Left kidney (tissue), 8 donors: ENCODE measurements around the gene C10orf67. TPM values are rescaled to one million over a fixed set of nuclear protein-coding genes. Genes with fewer than 3 reads are reported as not detected.
"Not testable (repeated sequence)": the region's sequence is repeated elsewhere in the genome, so short reads cannot be mapped to it uniquely, and the experiment has no call there.

Source experiments
- DNase-seq: peaks from one replicate; pipeline ENCODE4 v3.0.0-alpha.2; 2013
- long read RNA-seq, 8 donors: transcript quantifications; one replicate each; lab custom pipeline, GENCODE V29; 2026
- polyA plus RNA-seq: library from polyadenylated mRNA; unstranded; fragments of 120-200 nt; gene quantifications from one replicate; pipeline ENCODE4 v1.2.1, GENCODE V29; 2013; ENCODE audit not compliant: insufficient read length

C10orf67 gene
- polyA plus RNA-seq, result 2.7 TPM
- long read RNA-seq, donor 1, partial matches to known transcripts, result 5 of 5 reads
- long read RNA-seq, donor 1, other reads (novel, unspliced or antisense), result 0 of 5 reads
- long read RNA-seq, donor 2, result 0 reads
- long read RNA-seq, donor 3, result 0 reads
- long read RNA-seq, donor 4, result 0 reads
- long read RNA-seq, donor 5, result 0 reads
- long read RNA-seq, donor 6, result 0 reads
- long read RNA-seq, donor 7, result 0 reads
- long read RNA-seq, donor 8, result 0 reads

DNA sequence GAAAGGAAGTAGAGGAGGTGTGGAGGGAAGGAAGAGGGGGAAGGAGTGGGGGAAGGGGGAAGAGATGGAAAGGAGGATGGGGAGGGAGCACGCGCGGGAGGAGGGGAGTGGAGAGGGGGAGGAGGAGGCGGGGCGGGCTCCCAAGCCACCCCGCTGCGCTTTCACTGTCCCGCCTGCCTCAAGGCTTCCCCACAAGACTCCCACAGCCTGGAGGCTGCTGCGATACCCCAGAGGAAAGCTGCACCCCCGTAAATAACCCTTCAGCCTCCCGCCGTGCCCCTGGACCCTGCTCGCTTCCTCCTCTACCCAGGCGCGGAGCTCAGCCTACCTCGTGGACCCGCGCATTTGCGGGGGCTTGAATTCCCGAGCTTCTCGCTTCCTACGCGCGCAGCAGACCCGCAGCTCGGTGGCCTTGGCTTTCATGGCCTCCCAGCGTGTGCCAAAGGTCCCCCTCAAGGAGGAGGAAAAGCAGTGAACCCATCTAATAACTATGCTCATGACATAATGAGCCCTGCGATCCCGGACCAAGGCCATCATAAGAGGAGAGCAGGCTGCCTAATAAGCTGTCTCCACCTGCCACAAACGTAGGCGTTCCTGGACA, at the start of gene C10orf67:
TSS of gene C10orf67 (minus strand) at position 557 of the 601 bp plus-strand sequence. CDS start at position 534, 23 bp downstream.
- DNase-seq, result no peak

- DNase-seq, result no peak
These were observed 47.2 kb upstream of the C10orf67 start for GRCh38 chr10:23391821-23392220.

DNA sequence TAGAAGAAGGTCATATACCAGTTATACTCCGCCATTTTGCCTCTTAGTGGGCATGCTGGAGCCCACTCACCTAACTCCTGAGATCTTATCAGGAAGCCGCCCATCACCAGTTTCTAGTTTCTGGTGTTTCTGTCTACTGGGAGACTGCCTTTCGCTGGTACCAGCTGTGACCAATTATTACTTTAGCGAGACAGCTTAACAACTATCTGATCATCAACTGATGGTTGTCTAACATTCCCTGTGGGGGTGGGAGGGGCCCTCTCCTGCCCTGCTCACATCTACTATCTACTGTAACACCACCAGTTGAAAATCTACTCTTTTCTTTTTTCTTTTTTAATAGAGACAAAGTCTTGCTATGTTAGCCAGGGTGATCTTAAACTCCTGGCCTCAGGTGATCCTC, 46.2 kb upstream of the C10orf67 start:
- DNase-seq, result no peak

DNA sequence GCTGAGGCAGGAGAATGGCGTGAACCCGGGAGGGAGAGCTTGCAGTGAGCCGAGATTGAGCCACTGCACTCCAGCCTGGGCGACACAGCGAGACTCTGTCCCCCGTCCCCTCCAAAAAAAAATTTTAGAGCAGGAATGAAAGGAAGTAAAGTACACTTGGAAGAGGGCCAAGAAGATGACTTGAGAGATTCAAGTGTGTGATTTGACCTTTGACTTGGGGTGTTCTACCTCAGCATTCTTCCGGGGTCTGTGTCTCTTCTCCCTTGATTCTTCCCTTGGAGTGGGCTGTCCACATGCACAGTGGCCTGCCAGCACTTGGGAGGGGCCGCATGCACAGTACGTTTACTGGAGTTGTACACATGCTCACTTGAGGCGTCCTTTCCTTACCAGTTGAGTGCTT, 45.8 kb upstream of the C10orf67 start:
- not testable (repeated sequence) for DNase-seq

- not testable (repeated sequence) for DNase-seq
These were observed 42.9 kb upstream of the C10orf67 start for GRCh38 chr10:23387516-23387915.

GRCh38 chr10:23386052-23386451, 41.5 kb upstream of the C10orf67 start:
- DNase-seq, result no peak

DNA sequence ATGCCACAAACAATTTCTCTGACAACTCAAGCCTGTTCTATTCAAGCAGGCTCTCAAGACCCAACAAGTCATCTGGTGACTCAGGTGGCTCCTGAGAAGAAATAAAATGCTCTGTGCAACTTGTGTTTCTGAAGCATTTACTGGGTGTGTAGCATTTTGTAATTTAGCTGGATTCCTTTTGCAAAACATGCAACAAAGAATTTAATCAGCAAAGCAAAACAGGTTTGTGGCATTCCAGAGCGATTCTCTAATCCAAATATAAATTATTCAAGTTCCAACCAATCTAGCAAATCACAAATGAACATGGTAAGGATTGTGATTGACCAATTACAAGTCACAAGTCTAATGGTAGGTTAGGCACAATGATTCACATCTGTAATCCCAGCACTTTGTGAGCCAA, 39.8 kb upstream of the C10orf67 start:
- DNase-seq, result no peak

DNA sequence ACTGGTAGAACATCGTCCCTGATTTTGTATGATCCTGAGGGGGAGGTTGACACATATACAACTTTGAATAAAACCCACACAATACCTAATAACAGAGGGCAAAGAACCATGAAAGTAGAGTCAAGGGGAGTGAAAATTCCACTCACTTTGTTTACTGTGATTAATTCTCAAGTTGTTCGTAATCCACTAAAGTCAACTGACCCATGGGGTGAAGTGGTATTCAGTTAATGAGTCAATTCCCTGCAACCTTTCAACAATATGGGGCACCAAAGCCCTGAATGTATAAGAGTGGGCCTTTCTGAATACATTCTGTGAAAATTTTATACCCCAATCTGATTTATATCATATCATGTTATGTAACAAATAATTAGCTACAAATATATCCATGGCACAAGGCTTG, 39.0 kb upstream of the C10orf67 start:
- DNase-seq, result no peak

DNA sequence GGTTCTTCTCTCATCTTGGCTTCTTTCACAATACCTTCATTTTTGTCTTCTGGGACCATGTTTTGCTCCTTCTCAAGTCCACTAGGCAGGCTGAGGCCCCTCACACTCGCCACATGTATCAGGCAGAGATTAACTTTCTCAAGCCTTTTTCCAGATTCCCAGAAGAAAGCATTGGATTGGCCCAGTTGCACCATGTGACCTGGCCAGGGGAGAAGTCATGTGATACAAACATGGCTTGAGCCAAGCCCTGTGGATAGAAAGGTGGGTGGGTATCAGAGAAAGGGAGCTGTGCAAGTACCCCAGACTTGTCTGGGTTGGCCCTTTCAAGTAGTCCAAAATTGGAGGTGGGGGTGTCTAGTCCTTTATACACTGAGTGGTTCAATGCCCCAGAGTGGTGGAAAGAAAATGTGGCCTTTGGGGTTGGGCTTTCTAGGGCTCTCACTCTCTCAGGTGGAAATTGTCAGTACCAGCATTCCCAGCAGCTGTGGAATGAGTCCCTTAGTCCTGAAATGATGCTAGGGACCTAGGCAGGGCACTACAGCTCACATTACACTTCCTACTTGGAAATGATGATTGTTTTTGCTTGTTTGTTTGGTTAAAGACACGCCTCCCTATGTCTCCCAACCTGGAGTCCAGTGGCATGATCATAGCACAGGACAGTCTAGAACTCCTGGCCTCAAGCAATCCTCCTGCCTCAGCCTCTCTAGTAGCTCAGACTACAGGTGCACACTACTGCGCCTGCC, 36.9 kb upstream of the C10orf67 start:
- DNase-seq, result no peak

- DNase-seq, result no peak
These were observed 35.1 kb upstream of the C10orf67 start for GRCh38 chr10:23379686-23380085.

- DNase-seq, result no peak
These were observed 31.6 kb upstream of the C10orf67 start for GRCh38 chr10:23376229-23376655.

DNA sequence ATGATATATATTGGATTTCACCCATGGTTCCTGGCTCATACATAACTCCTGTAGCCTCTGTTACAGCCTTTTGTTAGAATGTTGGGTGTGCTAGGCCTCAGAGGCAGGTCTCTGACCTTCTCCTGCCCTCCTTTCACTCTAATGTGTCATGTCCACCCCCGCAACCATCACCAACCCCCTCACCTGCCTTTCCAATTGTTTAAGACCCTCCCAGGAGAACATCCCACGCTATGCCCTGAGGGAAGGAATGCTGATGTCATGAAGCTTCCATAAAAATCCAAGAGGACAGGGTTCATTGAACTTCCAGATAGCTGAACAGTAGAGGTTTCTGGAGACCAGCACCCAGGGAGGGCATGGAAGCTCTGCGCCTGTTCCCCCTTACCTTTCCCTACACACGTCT, 30.8 kb upstream of the C10orf67 start:
- DNase-seq, result no peak

- DNase-seq, result no peak
These were observed 28.6 kb upstream of the C10orf67 start for GRCh38 chr10:23373156-23373555.

DNA sequence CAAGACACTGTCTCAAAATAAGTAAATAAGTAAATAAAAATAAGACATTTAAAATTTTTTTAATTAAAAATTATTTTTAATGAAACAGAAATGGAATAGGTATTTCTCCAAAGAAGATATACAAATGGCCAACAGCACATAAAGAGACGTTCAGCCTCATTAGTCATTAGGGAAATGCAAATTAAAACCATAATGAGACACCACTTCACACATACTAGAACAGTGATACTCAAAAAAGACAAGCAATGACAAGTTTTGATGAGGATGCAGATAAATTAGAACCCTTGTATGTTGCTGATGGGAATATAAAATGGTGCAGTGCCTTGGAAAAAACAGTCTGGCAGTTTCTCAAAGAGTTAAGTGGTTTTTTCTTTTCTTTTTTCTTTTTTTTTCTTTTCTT, 26.5 kb upstream of the C10orf67 start:
- DNase-seq, result no peak

DNA sequence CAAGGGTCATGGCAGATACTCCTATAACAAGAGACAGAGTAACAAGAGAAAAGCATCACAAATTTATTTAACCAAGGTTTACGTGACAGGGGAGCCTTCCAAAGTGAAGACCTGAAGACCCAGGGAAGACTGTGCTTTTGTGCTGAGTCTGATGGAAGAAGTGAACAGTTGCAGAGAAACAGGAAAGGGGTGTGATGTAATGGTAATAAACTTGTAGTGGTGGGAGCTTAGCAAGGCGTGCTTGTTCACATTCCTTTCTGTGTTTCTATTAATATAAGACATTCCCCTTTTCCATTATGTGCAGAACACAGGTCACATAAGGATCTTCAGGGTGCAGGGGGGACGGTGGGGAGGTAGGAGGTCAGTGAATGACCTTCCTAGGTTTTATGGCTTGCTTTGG, 25.5 kb upstream of the C10orf67 start:
- no peak for DNase-seq

- DNase-seq, result no peak
These were observed 24.4 kb upstream of the C10orf67 start for GRCh38 chr10:23368816-23369640.

DNA sequence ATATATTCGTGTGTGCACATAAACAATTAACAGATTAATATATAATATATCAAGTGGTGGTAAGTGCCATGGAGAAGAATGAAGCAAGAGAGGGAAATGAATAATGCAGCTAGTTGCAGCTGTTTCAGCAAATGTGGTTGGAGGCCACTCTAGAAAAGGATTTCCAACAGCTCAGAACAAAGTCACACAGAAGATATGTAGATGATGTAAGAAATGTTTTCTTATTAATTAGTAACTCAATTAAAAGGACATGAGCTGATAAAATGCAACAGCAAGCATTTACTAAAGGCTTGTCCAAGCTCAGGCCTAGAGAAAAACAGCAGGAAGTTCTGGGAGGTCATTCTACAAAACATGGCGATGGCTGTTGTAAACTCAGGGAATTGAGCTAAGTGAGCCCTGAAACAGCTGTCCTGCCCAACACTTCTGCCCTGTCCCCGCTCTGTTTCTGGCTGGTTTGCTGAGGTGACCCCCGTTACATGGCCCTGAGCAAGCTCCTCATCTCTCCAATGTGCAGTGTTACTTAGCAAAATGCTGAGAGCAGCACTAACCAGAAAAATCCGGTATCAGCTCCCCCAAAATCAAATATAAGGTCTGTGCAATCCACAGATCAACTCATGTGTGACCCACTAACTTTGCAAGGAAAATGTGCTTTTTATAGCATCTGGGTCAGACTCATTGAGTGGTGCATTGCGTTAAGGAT, 23.4 kb upstream of the C10orf67 start:
- no peak for DNase-seq

GRCh38 chr10:23365417-23366030, 20.9 kb upstream of the C10orf67 start:
- not testable (repeated sequence) for DNase-seq

GRCh38 chr10:23364378-23364777, 19.8 kb upstream of the C10orf67 start:
- no peak for DNase-seq

DNA sequence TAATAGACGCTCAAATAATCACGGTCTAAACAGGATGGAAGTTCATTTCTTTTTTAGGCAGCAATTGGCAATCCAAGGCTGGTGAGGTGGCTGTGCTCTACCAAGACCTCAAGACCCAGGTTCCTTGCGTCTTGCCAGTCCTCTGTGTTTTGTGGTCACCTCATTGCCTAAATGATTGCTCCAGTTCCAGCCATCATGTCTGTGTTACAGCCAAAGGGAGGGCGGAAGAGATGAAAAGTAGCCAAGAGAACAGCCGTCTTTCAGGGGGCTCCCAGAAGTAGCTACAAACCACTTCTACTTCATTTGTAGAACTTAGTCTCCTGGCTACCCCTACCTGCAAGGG, 19.2 kb upstream of the C10orf67 start:
- DNase-seq, result no peak
